T-helper 2 cell treated with Interferon-gamma antibody and Interleukin-4, amounts not matched to agents 5 μg/mL and 100 μg/mL, for 36 hours (primary cell): ENCODE results near the gene PLPP4.
"Not testable (repeated sequence)": the region's sequence is repeated elsewhere in the genome, so short reads cannot be mapped to it uniquely, and the experiment has no call there.

Source experiments
- DNase-seq: peaks from one replicate; pipeline ENCODE4 v3.0.0; 2021; ENCODE audit warnings: low spot score
- H3K27ac Mint-ChIP-seq: one replicate; pipeline ENCODE4 v1.8.0; 2021; ENCODE audit warnings: mild to moderate bottlenecking, mixed read lengths
- H3K27me3 Mint-ChIP-seq: one replicate; pipeline ENCODE4 v1.8.0; 2021; ENCODE audit warnings: low read depth, mixed read lengths
- H3K36me3 Mint-ChIP-seq: one replicate; pipeline ENCODE4 v1.8.0; 2021; ENCODE audit warnings: low read depth, mixed read lengths
- H3K4me1 Mint-ChIP-seq: one replicate; pipeline ENCODE4 v1.8.0; 2021; ENCODE audit warnings: low read depth, mixed read lengths
- H3K4me3 Mint-ChIP-seq: one replicate; pipeline ENCODE4 v1.8.0; 2022; ENCODE audit warnings: mild to moderate bottlenecking, moderate library complexity, mixed read lengths
- H3K9me3 Mint-ChIP-seq: one replicate; pipeline ENCODE4 v1.8.0; 2021; ENCODE audit warnings: mixed read lengths

Gene PLPP4

DNA sequence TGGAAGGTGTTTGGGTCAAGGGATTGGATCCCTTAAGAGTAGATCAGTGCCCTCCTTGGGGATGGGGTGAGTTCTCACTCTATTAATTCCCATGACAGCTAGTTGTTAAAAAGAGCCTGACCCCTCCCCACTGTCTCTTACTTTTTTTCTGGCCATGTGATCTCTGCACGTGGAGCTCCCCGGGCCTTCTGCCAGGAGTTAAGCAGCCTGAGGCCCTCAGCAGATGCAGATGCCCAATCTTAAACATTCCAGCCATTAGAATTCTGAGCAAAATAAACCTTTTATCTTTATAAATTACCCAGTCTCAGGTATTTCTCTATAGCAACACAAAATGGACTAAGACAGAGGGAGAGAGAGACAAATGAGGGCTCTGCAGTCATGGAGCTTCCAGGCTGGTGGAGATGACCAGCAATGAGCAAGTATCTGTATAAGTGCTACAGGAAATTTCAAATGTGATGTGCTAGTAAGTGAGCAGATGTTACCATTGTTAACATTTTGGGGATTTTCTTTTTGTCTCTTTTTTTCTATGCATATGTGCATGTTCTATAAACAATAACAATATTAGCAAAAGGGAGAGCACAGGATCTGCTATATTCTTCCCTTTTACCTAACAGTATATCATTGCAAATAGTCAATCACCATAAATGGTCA, 26.7 kb downstream of the PLPP4 start:
- H3K36me3 Mint-ChIP-seq = no peaks in the 10 kb centered on the region
- H3K27ac Mint-ChIP-seq = no peak overlapping the region
- H3K4me3 Mint-ChIP-seq = no peak overlapping the region
- DNase-seq = no peak
- no peaks in the 10 kb centered on the region for H3K27me3 Mint-ChIP-seq
- H3K9me3 Mint-ChIP-seq = no peaks in the 10 kb centered on the region
- no peaks in the 10 kb centered on the region for H3K4me1 Mint-ChIP-seq

GRCh38 chr10:120485946-120486345, 28.9 kb downstream of the PLPP4 start:
- Mint-ChIP-seq H3K4me3 (no peak overlapping the region), H3K9me3 (no peaks in the 10 kb centered on the region), H3K27ac (no peak overlapping the region), H3K4me1 (no peaks in the 10 kb centered on the region), H3K27me3 (no peaks in the 10 kb centered on the region), H3K36me3 (no peaks in the 10 kb centered on the region)
- DNase-seq = no peak

- H3K36me3 Mint-ChIP-seq = no peaks in the 10 kb centered on the region
- no peak for DNase-seq
- H3K9me3 Mint-ChIP-seq = no peaks in the 10 kb centered on the region
- no peak overlapping the region for H3K4me3 Mint-ChIP-seq
- no peak overlapping the region for H3K27ac Mint-ChIP-seq
- no peaks in the 10 kb centered on the region for H3K27me3 Mint-ChIP-seq
- no peaks in the 10 kb centered on the region for H3K4me1 Mint-ChIP-seq
Measured at GRCh38 chr10:120486671-120487205, 29.7 kb downstream of the PLPP4 start.

GRCh38 chr10:120490288-120490687, 33.3 kb downstream of the PLPP4 start:
- no peak overlapping the region for H3K27ac Mint-ChIP-seq
- no peaks in the 10 kb centered on the region for H3K4me1 Mint-ChIP-seq

DNA sequence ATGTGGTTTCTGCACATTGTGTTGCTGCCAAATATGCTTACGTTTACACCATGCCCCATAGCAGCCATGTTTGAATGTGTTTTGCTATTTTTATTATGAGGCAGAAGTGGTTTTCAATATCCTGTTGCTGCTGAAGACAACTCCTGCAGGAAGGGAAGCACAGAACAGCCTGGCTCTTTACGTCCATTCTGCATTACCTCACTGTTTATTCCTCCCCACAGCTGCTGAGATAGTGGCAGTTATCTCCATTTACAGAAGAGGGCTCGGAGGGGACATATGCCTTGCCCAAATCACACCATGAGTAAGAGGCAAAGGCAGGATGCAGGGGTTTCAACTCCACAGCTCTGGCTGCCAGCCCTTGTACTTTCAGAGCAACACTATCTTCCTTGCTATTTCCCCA, 35.3 kb downstream of the PLPP4 start:
- DNase-seq = no peak
- no peaks in the 10 kb centered on the region for H3K36me3 Mint-ChIP-seq
- H3K4me1 Mint-ChIP-seq = no peaks in the 10 kb centered on the region
- no peaks in the 10 kb centered on the region for H3K27me3 Mint-ChIP-seq
- H3K9me3 Mint-ChIP-seq = no peaks in the 10 kb centered on the region
- no peak overlapping the region for H3K4me3 Mint-ChIP-seq
- H3K27ac Mint-ChIP-seq = no peak overlapping the region

More at GRCh38 chr10:120490288-120490687, 33.3 kb downstream of the PLPP4 start:
- no peaks in the 10 kb centered on the region for H3K27me3 Mint-ChIP-seq
- H3K36me3 Mint-ChIP-seq = no peaks in the 10 kb centered on the region
- no peak overlapping the region for H3K4me3 Mint-ChIP-seq
- H3K9me3 Mint-ChIP-seq = no peaks in the 10 kb centered on the region
- no peak for DNase-seq

DNA sequence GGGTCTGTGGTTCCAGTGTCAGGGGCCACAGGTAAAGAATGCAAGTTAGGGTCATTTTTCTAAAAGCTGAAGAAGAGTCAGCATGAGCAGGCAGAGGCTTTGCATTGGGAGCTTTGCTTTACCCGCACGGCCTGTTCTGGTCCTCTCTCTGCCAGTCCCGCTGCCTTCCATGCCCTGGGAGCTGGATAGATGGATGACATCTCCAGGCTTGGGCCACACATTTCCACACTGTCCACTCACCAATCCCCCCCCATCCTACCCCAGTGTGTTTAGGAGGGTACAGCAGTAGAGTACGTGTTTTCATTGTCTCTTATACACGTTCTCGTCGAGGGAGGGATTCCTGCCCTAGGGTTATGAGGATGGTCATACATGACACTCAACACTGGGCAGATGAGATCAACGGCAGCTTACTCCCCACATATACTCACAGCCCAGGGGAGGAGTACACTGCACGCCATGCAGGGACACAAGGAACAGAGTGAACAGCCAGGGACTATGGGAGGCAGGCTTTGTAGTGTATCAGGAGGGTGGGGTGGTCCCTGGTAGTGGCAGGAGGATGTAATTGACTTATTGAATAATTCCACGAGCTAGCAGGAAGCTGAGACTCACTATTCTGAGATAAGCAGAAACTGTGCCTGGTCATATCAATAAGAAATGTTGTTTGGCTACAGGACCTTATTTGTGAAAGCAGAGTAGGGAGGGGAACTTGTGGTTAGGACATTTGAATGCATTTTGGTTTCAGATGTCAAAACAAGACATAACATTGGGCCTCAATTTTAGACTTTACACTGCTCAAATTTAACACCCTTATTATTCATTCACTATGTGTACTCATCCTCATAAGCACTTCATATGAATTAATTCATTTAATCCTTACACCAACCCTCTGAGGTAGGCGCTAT, 36.6 kb downstream of the PLPP4 start:
- Mint-ChIP-seq H3K36me3 (no peaks in the 10 kb centered on the region), H3K27ac (no peak overlapping the region), H3K27me3 (no peaks in the 10 kb centered on the region), H3K4me1 (no peaks in the 10 kb centered on the region), H3K4me3 (no peak overlapping the region), H3K9me3 (no peaks in the 10 kb centered on the region)
- DNase-seq = no peak

GRCh38 chr10:120494313-120494710, 37.3 kb downstream of the PLPP4 start:
- H3K27me3 Mint-ChIP-seq = no peaks in the 10 kb centered on the region
- DNase-seq = no peak
- H3K4me3 Mint-ChIP-seq = no peak overlapping the region
- no peaks in the 10 kb centered on the region for H3K36me3 Mint-ChIP-seq
- H3K4me1 Mint-ChIP-seq = no peaks in the 10 kb centered on the region
- H3K9me3 Mint-ChIP-seq = no peaks in the 10 kb centered on the region
- no peak overlapping the region for H3K27ac Mint-ChIP-seq

DNA sequence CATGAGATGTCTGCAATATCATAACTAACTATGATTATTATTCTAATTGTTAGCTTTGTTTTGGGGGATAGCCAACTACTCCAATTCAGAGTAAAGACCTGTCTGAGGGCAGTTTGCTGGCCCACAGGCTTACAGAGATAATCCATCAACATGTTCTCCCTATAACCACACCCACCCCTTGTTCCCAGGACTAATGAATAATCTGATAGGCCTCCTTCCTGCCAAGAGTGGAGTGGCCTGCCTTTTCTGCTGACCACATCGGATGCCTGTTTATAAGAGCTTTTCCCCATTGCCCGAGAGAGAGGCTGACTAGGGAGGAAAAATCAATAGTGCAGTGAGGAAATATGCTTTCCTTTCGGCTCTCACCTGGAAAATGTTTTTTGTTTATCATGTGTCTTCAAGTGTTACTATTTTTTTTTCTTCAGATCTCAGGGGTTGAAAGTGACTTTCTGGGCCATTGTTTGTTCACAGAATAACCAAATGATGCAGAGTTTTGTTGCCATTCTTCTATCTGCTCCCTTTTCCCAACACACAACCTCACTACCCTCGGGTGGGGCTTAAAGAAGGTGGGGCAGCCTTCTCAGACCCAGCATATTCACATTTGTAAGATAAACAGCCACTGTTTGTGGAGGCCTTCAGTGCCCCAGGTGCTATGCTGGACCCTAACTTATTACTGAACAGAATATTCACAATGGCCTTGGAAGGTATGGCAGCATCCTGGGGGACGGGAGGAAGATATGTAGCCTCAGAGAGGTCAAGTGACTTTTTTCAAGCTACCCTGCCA, 38.4 kb downstream of the PLPP4 start:
- no peaks in the 10 kb centered on the region for H3K4me1 Mint-ChIP-seq
- no peak overlapping the region for H3K27ac Mint-ChIP-seq
- H3K36me3 Mint-ChIP-seq = no peaks in the 10 kb centered on the region
- H3K27me3 Mint-ChIP-seq = no peaks in the 10 kb centered on the region
- H3K9me3 Mint-ChIP-seq = no peaks in the 10 kb centered on the region
- DNase-seq = no peak
- H3K4me3 Mint-ChIP-seq = no peak overlapping the region

GRCh38 chr10:120499883-120500282, 42.9 kb downstream of the PLPP4 start:
- Mint-ChIP-seq H3K27me3 (no peaks in the 10 kb centered on the region), H3K9me3 (no peaks in the 10 kb centered on the region), H3K4me1 (no peaks in the 10 kb centered on the region), H3K27ac (no peak overlapping the region), H3K36me3 (no peaks in the 10 kb centered on the region), H3K4me3 (no peak overlapping the region)
- DNase-seq = no peak

GRCh38 chr10:120503689-120504088, 46.7 kb downstream of the PLPP4 start:
- Mint-ChIP-seq H3K27ac (no peak overlapping the region), H3K4me1 (no peaks in the 10 kb centered on the region), H3K9me3 (no peaks in the 10 kb centered on the region), H3K27me3 (no peaks in the 10 kb centered on the region), H3K4me3 (no peak overlapping the region), H3K36me3 (no peaks in the 10 kb centered on the region)
- no peak for DNase-seq

DNA sequence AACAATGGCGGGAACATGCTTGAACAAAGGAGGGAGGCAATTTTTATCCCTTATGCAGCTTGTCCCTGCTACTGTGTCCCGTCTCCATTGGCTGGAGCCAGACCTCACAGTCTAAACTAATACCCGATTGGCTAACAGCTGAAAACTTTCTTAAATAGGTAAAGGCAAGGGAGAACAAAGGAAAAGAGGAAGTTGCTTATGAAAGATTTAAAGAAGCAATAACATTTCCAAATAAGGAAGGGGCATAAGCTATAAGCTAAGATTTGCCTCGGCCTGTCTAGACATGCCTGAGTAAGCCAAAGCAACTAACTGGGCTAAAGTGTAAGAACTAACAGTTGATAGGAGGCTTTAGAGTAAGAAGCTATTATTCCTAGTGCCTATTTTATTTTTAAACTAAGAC, 47.2 kb downstream of the PLPP4 start:
- H3K27ac Mint-ChIP-seq, H3K36me3 Mint-ChIP-seq, H3K9me3 Mint-ChIP-seq, DNase-seq, H3K4me1 Mint-ChIP-seq, H3K27me3 Mint-ChIP-seq, H3K4me3 Mint-ChIP-seq: not testable (repeated sequence)

DNA sequence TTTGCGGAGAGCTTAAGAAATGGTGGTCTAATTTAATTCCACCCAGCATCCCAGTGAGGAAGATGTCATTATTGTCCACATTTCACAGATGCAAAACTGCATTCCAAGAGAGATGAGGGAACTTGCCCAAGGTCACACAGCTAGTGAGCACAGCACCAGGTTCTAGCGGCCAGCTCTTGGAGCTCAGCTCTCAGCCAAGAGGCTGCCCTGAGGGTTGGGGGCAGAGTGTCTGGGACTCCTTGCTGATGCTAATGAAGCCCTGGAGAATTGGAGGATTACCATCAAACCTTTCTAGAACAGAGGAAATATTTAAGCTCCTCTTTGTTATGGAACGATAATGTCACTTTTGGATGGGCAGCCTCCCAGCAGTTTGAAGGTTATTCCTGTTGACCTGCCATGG, 48.0 kb downstream of the PLPP4 start:
- H3K4me3 Mint-ChIP-seq = no peak overlapping the region
- H3K27ac Mint-ChIP-seq = no peak overlapping the region
- no peak for DNase-seq
- no peaks in the 10 kb centered on the region for H3K4me1 Mint-ChIP-seq
- H3K27me3 Mint-ChIP-seq = no peaks in the 10 kb centered on the region
- H3K9me3 Mint-ChIP-seq = no peaks in the 10 kb centered on the region
- H3K36me3 Mint-ChIP-seq = no peaks in the 10 kb centered on the region

DNA sequence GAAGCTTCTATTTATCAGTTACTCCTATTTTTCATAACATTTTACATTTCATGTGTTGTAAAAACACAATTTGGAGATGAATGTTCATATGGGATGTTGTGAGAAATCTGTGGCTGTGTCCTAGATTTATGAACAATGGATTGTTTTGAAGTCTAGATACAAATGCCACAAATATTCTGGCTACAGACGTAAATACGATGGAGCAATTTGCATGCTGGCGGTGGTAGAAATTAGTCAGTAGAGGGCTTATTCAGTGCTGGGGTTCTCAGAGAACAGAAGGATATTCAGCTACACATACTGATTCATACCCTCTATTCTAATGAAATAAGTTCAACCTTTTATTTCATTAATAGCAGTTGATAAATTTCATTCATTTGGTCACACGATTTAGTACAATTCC, 48.8 kb downstream of the PLPP4 start:
- H3K4me3 Mint-ChIP-seq = no peak overlapping the region
- no peak overlapping the region for H3K27ac Mint-ChIP-seq
- no peaks in the 10 kb centered on the region for H3K4me1 Mint-ChIP-seq
- no peak for DNase-seq
- H3K27me3 Mint-ChIP-seq = no peaks in the 10 kb centered on the region
- no peaks in the 10 kb centered on the region for H3K9me3 Mint-ChIP-seq
- no peaks in the 10 kb centered on the region for H3K36me3 Mint-ChIP-seq

- no peak for DNase-seq
- Mint-ChIP-seq H3K27me3 (no peaks in the 10 kb centered on the region), H3K4me1 (no peaks in the 10 kb centered on the region), H3K27ac (no peak overlapping the region), H3K4me3 (no peak overlapping the region), H3K9me3 (no peaks in the 10 kb centered on the region), H3K36me3 (no peaks in the 10 kb centered on the region)
Measured at GRCh38 chr10:120506674-120507073, 49.6 kb downstream of the PLPP4 start.
